Activated CD4-positive, CD25-positive, alpha-beta regulatory T cell (primary cell): Measurements from ENCODE around the gene AADAC.
"Not testable (repeated sequence)": the region's sequence is repeated elsewhere in the genome, so short reads cannot be mapped to it uniquely, and the experiment has no call there.

Source experiments
- DNase-seq, 4 experiments: peaks; one replicate each; lab custom pipeline; 2025; lab: John Stamatoyannopoulos, UW

Gene AADAC

GRCh38 chr3:151798466-151798865, 15.4 kb upstream of the AADAC start:
- DNase-seq = no peak

GRCh38 chr3:151800431-151800830, 13.5 kb upstream of the AADAC start:
- DNase-seq = no peak

- no peak for DNase-seq
Observed at GRCh38 chr3:151804267-151804666, 9.6 kb upstream of the AADAC start.

GRCh38 chr3:151806838-151807237, 7.1 kb upstream of the AADAC start:
- DNase-seq = no peak

- DNase-seq = not testable (repeated sequence)
Observed at GRCh38 chr3:151808926-151809325, 5.0 kb upstream of the AADAC start.

GRCh38 chr3:151811474-151811873, 2.4 kb upstream of the AADAC start:
- no peak for DNase-seq

GRCh38 chr3:151814588-151814987, 672 bp downstream of the AADAC start:
- DNase-seq = no peak

- no peak for DNase-seq
Observed at GRCh38 chr3:151816091-151816604, 2.2 kb downstream of the AADAC start.

- no peak for DNase-seq
Observed at GRCh38 chr3:151817473-151817872, 3.6 kb downstream of the AADAC start.

GRCh38 chr3:151818361-151818760, 4.4 kb downstream of the AADAC start:
- DNase-seq = no peak

GRCh38 chr3:151819910-151820309, 6.0 kb downstream of the AADAC start:
- DNase-seq = no peak

- no peak for DNase-seq
Observed at GRCh38 chr3:151827816-151828215, 13.9 kb downstream of the AADAC start.

GRCh38 chr3:151835751-151836525, 22.0 kb downstream of the AADAC start:
- DNase-seq = no peak

GRCh38 chr3:151837057-151837456, 23.1 kb downstream of the AADAC start:
- no peak for DNase-seq

GRCh38 chr3:151838574-151839312, 24.8 kb downstream of the AADAC start:
- DNase-seq = no peak

- no peak for DNase-seq
Observed at GRCh38 chr3:151839313-151839631, 25.4 kb downstream of the AADAC start.

GRCh38 chr3:151841801-151842200, 27.9 kb downstream of the AADAC start:
- DNase-seq = no peak

- no peak for DNase-seq
Observed at GRCh38 chr3:151843275-151843674, 29.4 kb downstream of the AADAC start.

GRCh38 chr3:151845306-151845905, 31.5 kb downstream of the AADAC start:
- no peak for DNase-seq

GRCh38 chr3:151850065-151850464, 36.1 kb downstream of the AADAC start:
- DNase-seq = not testable (repeated sequence)

- DNase-seq = no peak
Observed at GRCh38 chr3:151852074-151852811, 38.3 kb downstream of the AADAC start.

- no peak for DNase-seq
Observed at GRCh38 chr3:151856118-151856517, 42.2 kb downstream of the AADAC start.
